Neural progenitor cell (in vitro differentiated cells): ENCODE results near the gene ZBTB37. TPM values are rescaled to one million over a fixed set of nuclear protein-coding genes. Genes with fewer than 3 reads are reported as not detected.
"Not testable (repeated sequence)": the region's sequence is repeated elsewhere in the genome, so short reads cannot be mapped to it uniquely, and the experiment has no call there.

Experiments used
- DNase-seq: peaks from one replicate; pipeline ENCODE4 v3.0.0-alpha.2; 2016; ENCODE audit warnings: low spot score
- H2AFZ ChIP-seq: fragments of 200-600 bp; sonication (generic); replicated peaks from 2 replicates; pipeline ENCODE4 v1.6.1; 2016; ENCODE audit warnings: antibody characterized with exemption
- H3F3A ChIP-seq: fragments of 200-600 bp; sonication (generic); 2 replicates; pipeline ENCODE4 v1.6.1; 2016; ENCODE audit warnings: antibody characterized with exemption, low read depth
- H3K27ac ChIP-seq: fragments of 200-600 bp; sonication (generic); 2 replicates; pipeline ENCODE4 v1.5.1; 2016; ENCODE audit warnings: mild to moderate bottlenecking
- H3K27me3 ChIP-seq: fragments of 200-600 bp; sonication (generic); 2 replicates; pipeline ENCODE4 v1.6.1; 2016; ENCODE audit warnings: mild to moderate bottlenecking, moderate library complexity
- H3K36me3 ChIP-seq: fragments of 200-600 bp; sonication (generic); 2 replicates; pipeline ENCODE4 v1.5.1; 2016
- H3K4me1 ChIP-seq: fragments of 200-600 bp; sonication (generic); 2 replicates; pipeline ENCODE4 v1.6.1; 2016; ENCODE audit warnings: mixed run types
- H3K4me2 ChIP-seq: fragments of 200-600 bp; sonication (generic); 2 replicates; pipeline ENCODE4 v1.6.1; 2016
- H3K4me3 ChIP-seq: fragments of 200-600 bp; sonication (generic); 2 replicates; pipeline ENCODE4 v1.5.1; 2016
- H3K79me2 ChIP-seq: fragments of 200-600 bp; sonication (generic); 2 replicates; pipeline ENCODE4 v1.6.1; 2016; ENCODE audit warnings: low read depth
- H3K9ac ChIP-seq: fragments of 200-600 bp; sonication (generic); 2 replicates; pipeline ENCODE4 v1.6.1; 2016
- H3K9me3 ChIP-seq: fragments of 200-600 bp; sonication (generic); 2 replicates; pipeline ENCODE4 v1.5.1; 2016; ENCODE audit warnings: low read depth
- H4K20me1 ChIP-seq: fragments of 200-600 bp; sonication (generic); 2 replicates; pipeline ENCODE4 v1.6.1; 2016; ENCODE audit warnings: low read depth
- H3K27ac Mint-ChIP-seq: 3 replicates; pipeline ENCODE4 v1.8.0; 2021; ENCODE audit warnings: mixed read lengths
- H3K27me3 Mint-ChIP-seq: 2 replicates; pipeline ENCODE4 v1.8.0; 2022; ENCODE audit warnings: low read depth, mild to moderate bottlenecking, inconsistent platforms, moderate library complexity, mixed read lengths; ENCODE audit not compliant: insufficient read depth
- H3K36me3 Mint-ChIP-seq: 3 replicates; pipeline ENCODE4 v1.8.0; 2021; ENCODE audit warnings: mixed read lengths
- H3K4me1 Mint-ChIP-seq: 3 replicates; pipeline ENCODE4 v1.8.0; 2021; ENCODE audit warnings: mixed read lengths
- H3K4me3 Mint-ChIP-seq: 3 replicates; pipeline ENCODE4 v1.8.0; 2021; ENCODE audit warnings: mild to moderate bottlenecking, moderate library complexity, mixed read lengths
- H3K9me3 Mint-ChIP-seq: 3 replicates; pipeline ENCODE4 v1.8.0; 2020; ENCODE audit warnings: mixed read lengths
- EZH2 ChIP-seq: fragments of 200-600 bp; sonication (generic); IDR thresholded peaks from 2 replicates; pipeline ENCODE4 v1.6.1; 2017; ENCODE audit warnings: antibody characterized with exemption, mild to moderate bottlenecking, moderate library complexity
- EZH2phosphoT487 ChIP-seq: fragments of 200-600 bp; sonication (generic); IDR thresholded peaks from 2 replicates; pipeline ENCODE4 v1.6.1; 2017; ENCODE audit warnings: antibody characterized with exemption
- total RNA-seq: library from RNA; depleted of rRNA; stranded (reverse); fragments of >200 nt; gene quantifications from 2 replicates; pipeline ENCODE4 v1.2.3, GENCODE V29; 2015; ENCODE audit warnings: low replicate concordance
- TF ChIP-seq, protein P1 (sequence below): fragments of 200-600 bp; sonication (generic); IDR thresholded peaks from 2 replicates; pipeline ENCODE4 v1.5.1; 2017; ENCODE audit warnings: antibody characterized with exemption, mild to moderate bottlenecking

Gene ZBTB37
- total RNA-seq, 1 donor from 2014 or later, result 19.4 TPM

DNA sequence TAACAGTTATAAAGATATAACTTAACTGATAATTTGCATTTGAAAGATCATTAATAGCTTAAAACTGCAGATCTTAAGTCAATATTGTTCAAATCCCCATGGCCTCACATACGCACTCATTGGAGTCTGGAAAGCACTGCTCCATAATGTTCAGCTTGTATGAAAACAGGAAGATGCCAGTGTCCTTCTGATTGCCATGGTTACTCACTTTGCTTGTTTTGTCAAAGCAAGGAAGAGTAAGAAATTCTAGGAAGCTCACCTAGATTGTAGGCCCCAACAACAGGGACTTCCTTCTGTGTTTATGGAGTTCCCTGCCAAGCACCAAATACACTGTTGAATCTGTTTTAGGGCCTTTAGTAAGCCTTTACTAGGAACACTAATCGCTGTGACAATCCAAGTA lies 11.3 kb upstream of the ZBTB37 start:
- Mint-ChIP-seq H3K27ac (no peak overlapping the region), H3K4me1 (no peaks in the 10 kb centered on the region), H3K36me3 (peaks cover 41% of the 10 kb centered on the region), H3K9me3 (no peaks in the 10 kb centered on the region), H3K4me3 (no peak overlapping the region), H3K27me3 (peaks cover 2% of the 10 kb centered on the region)
- no peak overlapping the region for H3K9ac ChIP-seq
- no peak overlapping the region for H2AFZ ChIP-seq
- H3K4me3 ChIP-seq, result no peak overlapping the region
- peaks cover 55% of the 10 kb centered on the region for H3F3A ChIP-seq
- DNase-seq, result no peak
- no peak overlapping the region for H3K27ac ChIP-seq
- H3K36me3 ChIP-seq, result peaks cover 12% of the 10 kb centered on the region
- TF ChIP-seq EZH2 (no peak), EZH2phosphoT487 (no peak)
- TF ChIP-seq, protein P1, sequence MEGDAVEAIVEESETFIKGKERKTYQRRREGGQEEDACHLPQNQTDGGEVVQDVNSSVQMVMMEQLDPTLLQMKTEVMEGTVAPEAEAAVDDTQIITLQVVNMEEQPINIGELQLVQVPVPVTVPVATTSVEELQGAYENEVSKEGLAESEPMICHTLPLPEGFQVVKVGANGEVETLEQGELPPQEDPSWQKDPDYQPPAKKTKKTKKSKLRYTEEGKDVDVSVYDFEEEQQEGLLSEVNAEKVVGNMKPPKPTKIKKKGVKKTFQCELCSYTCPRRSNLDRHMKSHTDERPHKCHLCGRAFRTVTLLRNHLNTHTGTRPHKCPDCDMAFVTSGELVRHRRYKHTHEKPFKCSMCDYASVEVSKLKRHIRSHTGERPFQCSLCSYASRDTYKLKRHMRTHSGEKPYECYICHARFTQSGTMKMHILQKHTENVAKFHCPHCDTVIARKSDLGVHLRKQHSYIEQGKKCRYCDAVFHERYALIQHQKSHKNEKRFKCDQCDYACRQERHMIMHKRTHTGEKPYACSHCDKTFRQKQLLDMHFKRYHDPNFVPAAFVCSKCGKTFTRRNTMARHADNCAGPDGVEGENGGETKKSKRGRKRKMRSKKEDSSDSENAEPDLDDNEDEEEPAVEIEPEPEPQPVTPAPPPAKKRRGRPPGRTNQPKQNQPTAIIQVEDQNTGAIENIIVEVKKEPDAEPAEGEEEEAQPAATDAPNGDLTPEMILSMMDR, result no peak
- peaks cover 18% of the 10 kb centered on the region for H4K20me1 ChIP-seq
- H3K9me3 ChIP-seq, result no peaks in the 10 kb centered on the region
- H3K79me2 ChIP-seq, result no peaks in the 10 kb centered on the region
- no peak overlapping the region for H3K4me2 ChIP-seq
- no peaks in the 10 kb centered on the region for H3K27me3 ChIP-seq
- peaks cover 10% of the 10 kb centered on the region for H3K4me1 ChIP-seq

DNA sequence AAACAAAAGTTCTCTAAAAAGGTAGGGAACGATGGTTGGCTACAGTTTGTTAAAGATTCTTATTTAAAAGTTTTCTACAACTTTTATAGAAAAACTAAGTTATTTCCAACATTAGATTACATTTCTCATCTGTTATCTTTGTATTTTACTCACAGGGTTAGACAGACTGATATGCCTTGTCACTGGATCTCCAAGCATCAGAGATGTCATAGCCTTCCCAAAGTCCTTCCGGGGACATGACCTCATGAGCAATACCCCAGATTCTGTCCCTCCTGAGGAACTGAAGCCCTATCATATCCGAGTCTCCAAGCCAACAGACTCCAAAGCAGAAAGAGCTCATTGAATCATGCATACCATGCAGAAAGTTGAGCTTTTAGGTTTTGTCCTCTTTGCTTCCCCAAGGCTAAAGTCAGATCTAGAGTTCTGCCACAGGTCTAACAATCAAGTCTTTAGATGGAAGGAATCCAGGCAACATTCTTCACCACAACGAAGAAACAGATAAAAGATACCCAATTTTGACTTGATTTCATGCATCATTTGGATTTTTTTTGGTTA lies 10.7 kb upstream of the ZBTB37 start:
- Histone ChIP-seq H3F3A (peaks cover 60% of the 10 kb centered on the region), H3K79me2 (no peaks in the 10 kb centered on the region), H3K4me2 (no peak overlapping the region), H2AFZ (no peak overlapping the region), H3K27me3 (no peaks in the 10 kb centered on the region), H3K9me3 (no peaks in the 10 kb centered on the region), H3K9ac (no peak overlapping the region), H4K20me1 (peaks cover 22% of the 10 kb centered on the region), H3K36me3 (peaks cover 12% of the 10 kb centered on the region), H3K4me1 (peaks cover 10% of the 10 kb centered on the region), H3K4me3 (no peak overlapping the region), H3K27ac (no peak overlapping the region)
- Mint-ChIP-seq H3K9me3 (no peaks in the 10 kb centered on the region), H3K36me3 (peaks cover 38% of the 10 kb centered on the region), H3K27ac (no peak overlapping the region), H3K27me3 (peaks cover 2% of the 10 kb centered on the region), H3K4me3 (no peak overlapping the region), H3K4me1 (no peaks in the 10 kb centered on the region)
- DNase-seq, result no peak
- TF ChIP-seq EZH2phosphoT487, result no peak
- TF ChIP-seq, protein P1, result no peak
- TF ChIP-seq EZH2, result no peak

DNA sequence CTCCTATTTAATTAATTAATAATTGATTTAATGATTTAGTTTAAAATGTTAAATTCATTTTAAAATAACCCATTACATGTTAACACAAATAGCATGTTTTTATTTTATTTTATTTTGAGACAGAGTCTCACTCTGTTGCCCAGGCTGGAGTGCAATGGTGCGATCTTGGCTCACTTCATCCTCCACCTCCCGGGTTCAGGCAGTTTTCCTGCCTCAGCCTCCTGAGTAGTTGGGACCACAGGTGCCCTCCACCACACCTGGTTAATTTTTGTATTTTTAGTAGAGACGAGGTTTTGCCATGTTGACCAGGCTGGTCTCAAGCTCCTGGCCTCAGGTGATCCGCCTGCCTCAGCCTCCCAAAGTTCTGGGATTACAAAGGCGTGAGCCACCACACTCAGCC lies 8.6 kb upstream of the ZBTB37 start:
- DNase-seq, H3K27ac Mint-ChIP-seq, H3K4me1 Mint-ChIP-seq, H2AFZ ChIP-seq, H3K9me3 Mint-ChIP-seq, H3K4me3 ChIP-seq, H3K27ac ChIP-seq, H3K27me3 Mint-ChIP-seq, H3K9ac ChIP-seq, H3K9me3 ChIP-seq, H3K27me3 ChIP-seq, H3K4me3 Mint-ChIP-seq, H3K4me1 ChIP-seq, H3K4me2 ChIP-seq, H3K79me2 ChIP-seq: not testable (repeated sequence)
- H3F3A ChIP-seq, result peaks cover 71% of the 10 kb centered on the region
- peaks cover 27% of the 10 kb centered on the region for H4K20me1 ChIP-seq
- H3K36me3 ChIP-seq, result peaks cover 25% of the 10 kb centered on the region
- peaks cover 36% of the 10 kb centered on the region for H3K36me3 Mint-ChIP-seq

GRCh38 chr1:173860065-173860464 lies 8.1 kb upstream of the ZBTB37 start:
- TF ChIP-seq, protein P1, result no peak
- TF ChIP-seq EZH2phosphoT487, result no peak
- TF ChIP-seq EZH2, result no peak
- Histone ChIP-seq H3K79me2 (peaks cover 11% of the 10 kb centered on the region), H3K36me3 (peaks cover 25% of the 10 kb centered on the region), H3K27me3 (no peaks in the 10 kb centered on the region), H4K20me1 (peaks cover 32% of the 10 kb centered on the region), H3K4me3 (no peak overlapping the region), H3K9me3 (no peaks in the 10 kb centered on the region), H3K4me2 (no peak overlapping the region), H3K4me1 (peaks cover 5% of the 10 kb centered on the region), H2AFZ (no peak overlapping the region), H3K27ac (peak overlapping the region; percentile 59), H3F3A (peaks cover 74% of the 10 kb centered on the region), H3K9ac (no peak overlapping the region)
- H3K27me3 Mint-ChIP-seq, result peaks cover 2% of the 10 kb centered on the region
- H3K36me3 Mint-ChIP-seq, result peaks cover 36% of the 10 kb centered on the region
- DNase-seq, result no peak
- H3K9me3 Mint-ChIP-seq, result no peaks in the 10 kb centered on the region
- H3K4me3 Mint-ChIP-seq, result no peak overlapping the region
- peaks cover 4% of the 10 kb centered on the region for H3K4me1 Mint-ChIP-seq
- H3K27ac Mint-ChIP-seq, result no peak overlapping the region
